Neural cell (in vitro differentiated cells): ENCODE measurements around the gene MYBPC3. TPM values are rescaled to one million over a fixed set of nuclear protein-coding genes. Genes with fewer than 3 reads are reported as not detected.

ENCODE experiments used
- H2AFZ ChIP-seq: fragments of 200-600, 300-800 bp; sonication (generic), shearing (Covaris generic); 2 replicates; pipeline ENCODE4 v1.6.0; 2014; ENCODE audit warnings: low read depth, mild to moderate bottlenecking, antibody characterized with exemption, low read length, moderate library complexity
- H3F3A ChIP-seq: fragments of 200-600 bp; shearing (Covaris generic); 2 replicates; pipeline ENCODE4 v1.6.1; 2016; ENCODE audit warnings: mild to moderate bottlenecking, moderate library complexity, mixed read lengths, antibody characterized with exemption, low read length; ENCODE audit not compliant: insufficient read depth, poor library complexity, severe bottlenecking
- H3K27ac ChIP-seq: fragments of 200-600, 300-800 bp; sonication (generic), shearing (Covaris generic); 2 replicates; pipeline ENCODE4 v1.5.1; 2014; ENCODE audit warnings: mild to moderate bottlenecking, low read length, moderate library complexity
- H3K27me3 ChIP-seq: fragments of 300-800, 200-600 bp; sonication (generic), shearing (Covaris generic); 2 replicates; pipeline ENCODE4 v1.6.0; 2014; ENCODE audit warnings: mild to moderate bottlenecking, low read depth, low read length, moderate library complexity; ENCODE audit not compliant: insufficient read depth
- H3K36me3 ChIP-seq: fragments of 300-800, 200-600 bp; sonication (generic), shearing (Covaris generic); 2 replicates; pipeline ENCODE4 v1.5.1; 2014; ENCODE audit warnings: mild to moderate bottlenecking, antibody characterized with exemption, low read length, moderate library complexity; ENCODE audit not compliant: insufficient read depth
- H3K4me2 ChIP-seq: fragments of 300-800, 200-600 bp; sonication (generic), shearing (Covaris generic); 2 replicates; pipeline ENCODE4 v1.6.0; 2014; ENCODE audit warnings: mild to moderate bottlenecking, low read length
- H3K4me3 ChIP-seq: fragments of 300-800, 200-600 bp; sonication (generic), shearing (Covaris generic); 2 replicates; pipeline ENCODE4 v1.5.1; 2014; ENCODE audit warnings: mild to moderate bottlenecking, low read length, moderate library complexity
- H3K79me2 ChIP-seq: fragments of 200-600 bp; shearing (Covaris generic); replicated peaks from 2 replicates; pipeline ENCODE4 v1.6.0; 2014; ENCODE audit warnings: mild to moderate bottlenecking, low read length, moderate library complexity; ENCODE audit not compliant: insufficient read depth
- H3K9ac ChIP-seq: fragments of 300-800, 200-600 bp; sonication (generic), shearing (Covaris generic); 2 replicates; pipeline ENCODE4 v1.6.1; 2016; ENCODE audit warnings: mild to moderate bottlenecking, low read length, mixed read lengths
- H3K9me2 ChIP-seq: fragments of 200-600 bp; shearing (Covaris generic); 2 replicates; pipeline ENCODE4 v1.6.1; 2016; ENCODE audit warnings: mild to moderate bottlenecking, low read length, mixed read lengths; ENCODE audit not compliant: insufficient read depth
- H3K9me3 ChIP-seq: fragments of 200-600, 300-800 bp; sonication (generic), shearing (Covaris generic); 2 replicates; pipeline ENCODE4 v1.6.1; 2016; ENCODE audit warnings: mild to moderate bottlenecking, mixed run types, low read length, moderate library complexity, mixed read lengths
- H4K20me1 ChIP-seq: fragments of 200-600 bp; shearing (Covaris generic); 2 replicates; pipeline ENCODE4 v1.6.1; 2016; ENCODE audit warnings: mild to moderate bottlenecking, mixed run types; ENCODE audit not compliant: insufficient read depth
- EP300 ChIP-seq: fragments of 450-650 bp; conservative IDR thresholded peaks from 2 replicates; pipeline ENCODE4 v1.6.1; 2014; ENCODE audit warnings: antibody characterized with exemption, mild to moderate bottlenecking, moderate library complexity; ENCODE audit not compliant: poor library complexity, severe bottlenecking
- EZH2 ChIP-seq: fragments of 200-600, 300-800 bp; shearing (Covaris generic), sonication (generic); IDR thresholded peaks from 2 replicates; pipeline ENCODE4 v1.6.1; 2014; ENCODE audit warnings: antibody characterized with exemption, low read length, borderline replicate concordance, mild to moderate bottlenecking; ENCODE audit not compliant: insufficient read depth, poor library complexity, severe bottlenecking
- MXI1 ChIP-seq: fragments of 450-650 bp; conservative IDR thresholded peaks from 2 replicates; pipeline ENCODE4 v1.6.1; 2014; ENCODE audit warnings: antibody characterized with exemption, mild to moderate bottlenecking; ENCODE audit not compliant: poor library complexity, severe bottlenecking
- POLR2AphosphoS5 ChIP-seq: IDR thresholded peaks from 2 replicates; pipeline ENCODE4 v1.6.1; 2012
- RAD21 ChIP-seq: fragments of 450-650 bp; conservative IDR thresholded peaks from 2 replicates; pipeline ENCODE4 v1.6.1; 2014; ENCODE audit warnings: antibody characterized with exemption, mild to moderate bottlenecking, moderate library complexity
- SMC3 ChIP-seq: fragments of 450-650 bp; conservative IDR thresholded peaks from 2 replicates; pipeline ENCODE4 v1.6.1; 2014; ENCODE audit warnings: antibody characterized with exemption, mild to moderate bottlenecking, moderate library complexity; ENCODE audit not compliant: poor library complexity
- TAF1 ChIP-seq: IDR thresholded peaks from 2 replicates; pipeline ENCODE4 v1.6.1; 2012; ENCODE audit warnings: low read depth
- polyA plus RNA-seq: library from polyadenylated mRNA; depleted of rRNA; stranded (reverse); fragments of >200 nt; gene quantifications from 2 replicates; pipeline ENCODE4 v1.2.3, GENCODE V29; 2014
- TF ChIP-seq, protein P1 (sequence below): IDR thresholded peaks from 2 replicates; pipeline ENCODE4 v1.6.1; 2012; ENCODE audit warnings: borderline replicate concordance
- TF ChIP-seq, protein P2 (sequence below): fragments of 450-650 bp; IDR thresholded peaks from 2 replicates; pipeline ENCODE4 v1.5.1; 2014; ENCODE audit warnings: antibody characterized with exemption, mild to moderate bottlenecking, moderate library complexity; ENCODE audit not compliant: poor library complexity, severe bottlenecking

Gene MYBPC3
- polyA plus RNA-seq, 1 donor from 2014 or later, result not detected

DNA sequence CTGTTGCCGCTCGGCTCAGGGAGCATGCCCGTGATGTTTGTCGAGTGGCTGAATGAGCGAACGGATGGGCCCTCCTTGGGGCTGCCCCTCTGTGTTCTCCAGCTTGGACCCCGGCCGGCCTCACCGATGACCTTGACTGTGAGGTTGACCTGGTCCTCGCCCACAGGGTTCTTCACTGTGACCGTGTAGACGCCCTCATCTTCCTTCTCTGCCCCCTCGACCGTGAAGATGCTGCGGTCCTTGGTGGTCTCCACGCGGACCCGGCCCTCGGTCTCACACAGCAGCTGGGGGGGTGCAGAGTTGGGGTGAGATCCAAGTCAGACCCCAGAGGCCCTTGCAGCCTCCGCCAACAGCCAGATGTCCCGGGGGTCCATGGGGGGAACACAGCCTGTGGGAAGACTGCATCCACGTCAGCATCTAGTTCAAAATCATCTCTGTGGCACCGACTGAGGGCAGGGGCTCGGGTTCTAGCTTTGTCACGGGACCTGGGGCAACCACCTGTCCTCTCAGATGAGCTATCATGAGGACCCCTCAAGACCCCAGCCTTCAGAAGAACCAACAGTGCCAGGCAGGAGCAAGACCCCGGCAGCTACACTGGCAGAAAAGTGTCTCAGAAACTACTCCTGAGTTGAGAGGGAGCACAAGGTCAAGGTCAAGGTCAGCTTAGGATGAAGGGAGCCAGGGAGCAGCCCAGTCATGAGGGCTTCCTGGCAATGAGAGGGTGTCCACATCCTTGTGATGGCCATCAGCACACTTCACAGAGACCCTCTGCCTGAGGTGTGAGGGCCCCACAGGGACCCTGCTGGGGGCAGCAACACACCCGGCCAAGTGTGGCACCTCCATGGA lies 13.9 kb downstream of the MYBPC3 start:
- H2AFZ ChIP-seq, result no peak overlapping the region
- no peaks in the 10 kb centered on the region for H3K79me2 ChIP-seq
- H3K4me2 ChIP-seq, result no peak overlapping the region
- TF ChIP-seq, protein P1, sequence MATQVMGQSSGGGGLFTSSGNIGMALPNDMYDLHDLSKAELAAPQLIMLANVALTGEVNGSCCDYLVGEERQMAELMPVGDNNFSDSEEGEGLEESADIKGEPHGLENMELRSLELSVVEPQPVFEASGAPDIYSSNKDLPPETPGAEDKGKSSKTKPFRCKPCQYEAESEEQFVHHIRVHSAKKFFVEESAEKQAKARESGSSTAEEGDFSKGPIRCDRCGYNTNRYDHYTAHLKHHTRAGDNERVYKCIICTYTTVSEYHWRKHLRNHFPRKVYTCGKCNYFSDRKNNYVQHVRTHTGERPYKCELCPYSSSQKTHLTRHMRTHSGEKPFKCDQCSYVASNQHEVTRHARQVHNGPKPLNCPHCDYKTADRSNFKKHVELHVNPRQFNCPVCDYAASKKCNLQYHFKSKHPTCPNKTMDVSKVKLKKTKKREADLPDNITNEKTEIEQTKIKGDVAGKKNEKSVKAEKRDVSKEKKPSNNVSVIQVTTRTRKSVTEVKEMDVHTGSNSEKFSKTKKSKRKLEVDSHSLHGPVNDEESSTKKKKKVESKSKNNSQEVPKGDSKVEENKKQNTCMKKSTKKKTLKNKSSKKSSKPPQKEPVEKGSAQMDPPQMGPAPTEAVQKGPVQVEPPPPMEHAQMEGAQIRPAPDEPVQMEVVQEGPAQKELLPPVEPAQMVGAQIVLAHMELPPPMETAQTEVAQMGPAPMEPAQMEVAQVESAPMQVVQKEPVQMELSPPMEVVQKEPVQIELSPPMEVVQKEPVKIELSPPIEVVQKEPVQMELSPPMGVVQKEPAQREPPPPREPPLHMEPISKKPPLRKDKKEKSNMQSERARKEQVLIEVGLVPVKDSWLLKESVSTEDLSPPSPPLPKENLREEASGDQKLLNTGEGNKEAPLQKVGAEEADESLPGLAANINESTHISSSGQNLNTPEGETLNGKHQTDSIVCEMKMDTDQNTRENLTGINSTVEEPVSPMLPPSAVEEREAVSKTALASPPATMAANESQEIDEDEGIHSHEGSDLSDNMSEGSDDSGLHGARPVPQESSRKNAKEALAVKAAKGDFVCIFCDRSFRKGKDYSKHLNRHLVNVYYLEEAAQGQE, result no peak
- no peak for TF ChIP-seq EZH2
- no peak for TF ChIP-seq MXI1
- TF ChIP-seq POLR2AphosphoS5, result no peak
- no peak for TF ChIP-seq EP300
- no peak for TF ChIP-seq RAD21
- TF ChIP-seq, protein P2, sequence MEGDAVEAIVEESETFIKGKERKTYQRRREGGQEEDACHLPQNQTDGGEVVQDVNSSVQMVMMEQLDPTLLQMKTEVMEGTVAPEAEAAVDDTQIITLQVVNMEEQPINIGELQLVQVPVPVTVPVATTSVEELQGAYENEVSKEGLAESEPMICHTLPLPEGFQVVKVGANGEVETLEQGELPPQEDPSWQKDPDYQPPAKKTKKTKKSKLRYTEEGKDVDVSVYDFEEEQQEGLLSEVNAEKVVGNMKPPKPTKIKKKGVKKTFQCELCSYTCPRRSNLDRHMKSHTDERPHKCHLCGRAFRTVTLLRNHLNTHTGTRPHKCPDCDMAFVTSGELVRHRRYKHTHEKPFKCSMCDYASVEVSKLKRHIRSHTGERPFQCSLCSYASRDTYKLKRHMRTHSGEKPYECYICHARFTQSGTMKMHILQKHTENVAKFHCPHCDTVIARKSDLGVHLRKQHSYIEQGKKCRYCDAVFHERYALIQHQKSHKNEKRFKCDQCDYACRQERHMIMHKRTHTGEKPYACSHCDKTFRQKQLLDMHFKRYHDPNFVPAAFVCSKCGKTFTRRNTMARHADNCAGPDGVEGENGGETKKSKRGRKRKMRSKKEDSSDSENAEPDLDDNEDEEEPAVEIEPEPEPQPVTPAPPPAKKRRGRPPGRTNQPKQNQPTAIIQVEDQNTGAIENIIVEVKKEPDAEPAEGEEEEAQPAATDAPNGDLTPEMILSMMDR, result no peak
- TF ChIP-seq SMC3, result no peak
- no peak for TF ChIP-seq TAF1
- H3K9ac ChIP-seq, result no peak overlapping the region
- no peaks in the 10 kb centered on the region for H3F3A ChIP-seq
- no peaks in the 10 kb centered on the region for H3K27me3 ChIP-seq
- no peak overlapping the region for H3K27ac ChIP-seq
- H3K36me3 ChIP-seq, result no peaks in the 10 kb centered on the region
- H3K4me3 ChIP-seq, result no peak overlapping the region
- no peaks in the 10 kb centered on the region for H4K20me1 ChIP-seq
- no peaks in the 10 kb centered on the region for H3K9me3 ChIP-seq
- H3K9me2 ChIP-seq, result no peaks in the 10 kb centered on the region

DNA sequence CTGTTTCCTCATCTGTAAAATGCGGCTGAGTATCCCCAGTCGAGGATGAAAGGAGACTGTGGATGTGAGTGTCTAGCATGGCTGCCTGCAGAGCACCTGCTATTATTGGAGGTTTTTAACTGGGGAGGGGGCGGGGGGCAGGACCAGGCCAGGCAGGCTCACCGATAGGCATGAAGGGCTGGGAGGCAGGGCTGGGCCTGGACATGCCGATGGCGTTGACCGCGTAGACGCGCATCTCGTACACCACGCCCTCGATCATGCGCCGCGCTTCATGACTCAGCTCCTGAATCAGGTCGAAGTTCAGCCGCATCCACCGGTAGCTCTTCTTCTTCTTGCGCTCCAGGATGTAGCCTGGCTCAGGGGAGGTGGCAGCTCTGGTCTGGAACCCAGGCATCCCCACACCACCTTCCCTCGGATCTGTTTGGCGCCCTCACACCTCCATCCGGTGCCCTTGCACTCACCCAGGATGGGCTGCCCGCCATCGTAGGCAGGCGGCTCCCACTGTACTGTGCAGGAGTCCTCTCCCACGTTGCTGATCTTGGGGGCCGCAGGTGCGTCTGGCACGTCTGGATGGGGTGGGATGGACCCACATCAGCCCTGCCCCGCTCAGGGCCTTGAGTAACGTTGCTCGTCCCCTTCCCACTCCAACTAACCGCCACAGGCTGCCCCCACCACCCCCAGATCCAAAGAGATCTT lies 15.1 kb downstream of the MYBPC3 start:
- H3K36me3 ChIP-seq, result no peaks in the 10 kb centered on the region
- no peak overlapping the region for H3K4me3 ChIP-seq
- H3F3A ChIP-seq, result no peaks in the 10 kb centered on the region
- H3K9ac ChIP-seq, result no peak overlapping the region
- TF ChIP-seq EZH2 (no peak), EP300 (no peak), SMC3 (no peak), MXI1 (no peak), TAF1 (no peak), RAD21 (no peak), POLR2AphosphoS5 (no peak)
- TF ChIP-seq, protein P2, result no peak
- TF ChIP-seq, protein P1, result no peak
- H4K20me1 ChIP-seq, result no peaks in the 10 kb centered on the region
- no peak overlapping the region for H3K4me2 ChIP-seq
- no peaks in the 10 kb centered on the region for H3K9me3 ChIP-seq
- no peak overlapping the region for H3K27ac ChIP-seq
- no peaks in the 10 kb centered on the region for H3K9me2 ChIP-seq
- H2AFZ ChIP-seq, result no peak overlapping the region
- H3K79me2 ChIP-seq, result no peaks in the 10 kb centered on the region
- H3K27me3 ChIP-seq, result no peaks in the 10 kb centered on the region
